ENCODE measurements around the gene SLC45A3. TPM values are rescaled to one million over a fixed set of nuclear protein-coding genes. Genes with fewer than 3 reads are reported as not detected.

The SLC45A3 gene
- total RNA-seq, 1 donor from 2014 or later, result 0.79 TPM

- DNase-seq (ENCODE audit: low read depth) (no peak), FAIRE-seq (no peak)
- Histone ChIP-seq H3K36me3 (ENCODE audit: control insufficient read depth, insufficient read depth, low read length) (no peaks in the 10 kb centered on the region), H3K27me3 (ENCODE audit: control insufficient read depth, insufficient read depth, low read length) (no peaks in the 10 kb centered on the region), H3K4me3 (ENCODE audit: low read depth, low read length) (no peak overlapping the region)
- TF ChIP-seq CTCF (IDR thresholded peaks at IDR 0.05; ENCODE audit: insufficient read depth, low read length, severe bottlenecking), result no peak
These were observed 22.8 kb upstream of the SLC45A3 start for GRCh38 chr1:205703072-205703471.

- no peak overlapping the region for H3K4me3 ChIP-seq (ENCODE audit: low read depth, low read length)
- DNase-seq (ENCODE audit: low read depth), result no peak
- H3K36me3 ChIP-seq (ENCODE audit: control insufficient read depth, insufficient read depth, low read length), result no peaks in the 10 kb centered on the region
- no peak for TF ChIP-seq CTCF (IDR thresholded peaks at IDR 0.05; ENCODE audit: insufficient read depth, low read length, severe bottlenecking)
- FAIRE-seq, result no peak
- H3K27me3 ChIP-seq (ENCODE audit: control insufficient read depth, insufficient read depth, low read length), result no peaks in the 10 kb centered on the region
These were observed 21.6 kb upstream of the SLC45A3 start for GRCh38 chr1:205701891-205702290.

- FAIRE-seq (no peak), DNase-seq (ENCODE audit: low read depth) (no peak)
- Histone ChIP-seq H3K27me3 (ENCODE audit: control insufficient read depth, insufficient read depth, low read length) (no peaks in the 10 kb centered on the region), H3K4me3 (ENCODE audit: low read depth, low read length) (no peak overlapping the region), H3K36me3 (ENCODE audit: control insufficient read depth, insufficient read depth, low read length) (no peaks in the 10 kb centered on the region)
- TF ChIP-seq CTCF (IDR thresholded peaks at IDR 0.05; ENCODE audit: insufficient read depth, low read length, severe bottlenecking), result no peak
These were observed 21.1 kb upstream of the SLC45A3 start for GRCh38 chr1:205701420-205701819.

GRCh38 chr1:205700865-205701401 is 20.6 kb upstream of the SLC45A3 start:
- no peaks in the 10 kb centered on the region for H3K36me3 ChIP-seq (ENCODE audit: control insufficient read depth, insufficient read depth, low read length)
- FAIRE-seq, result no peak
- H3K4me3 ChIP-seq (ENCODE audit: low read depth, low read length), result no peak overlapping the region
- DNase-seq (ENCODE audit: low read depth), result no peak
- TF ChIP-seq CTCF (IDR thresholded peaks at IDR 0.05; ENCODE audit: insufficient read depth, low read length, severe bottlenecking), result no peak
- no peaks in the 10 kb centered on the region for H3K27me3 ChIP-seq (ENCODE audit: control insufficient read depth, insufficient read depth, low read length)

- H3K27me3 ChIP-seq (ENCODE audit: control insufficient read depth, insufficient read depth, low read length), result no peaks in the 10 kb centered on the region
- DNase-seq (ENCODE audit: low read depth) (no peak), FAIRE-seq (no peak)
- TF ChIP-seq CTCF (IDR thresholded peaks at IDR 0.05; ENCODE audit: insufficient read depth, low read length, severe bottlenecking), result no peak
- H3K4me3 ChIP-seq (ENCODE audit: low read depth, low read length), result no peak overlapping the region
- no peaks in the 10 kb centered on the region for H3K36me3 ChIP-seq (ENCODE audit: control insufficient read depth, insufficient read depth, low read length)
These were observed 19.1 kb upstream of the SLC45A3 start for GRCh38 chr1:205699416-205699815.

- FAIRE-seq (no peak), DNase-seq (ENCODE audit: low read depth) (no peak)
- no peaks in the 10 kb centered on the region for H3K36me3 ChIP-seq (ENCODE audit: control insufficient read depth, insufficient read depth, low read length)
- TF ChIP-seq CTCF (IDR thresholded peaks at IDR 0.05; ENCODE audit: insufficient read depth, low read length, severe bottlenecking), result no peak
- H3K4me3 ChIP-seq (ENCODE audit: low read depth, low read length), result no peak overlapping the region
- no peaks in the 10 kb centered on the region for H3K27me3 ChIP-seq (ENCODE audit: control insufficient read depth, insufficient read depth, low read length)
These were observed 18.6 kb upstream of the SLC45A3 start for GRCh38 chr1:205698921-205699320.

All from bronchial epithelial cell (primary cell).